H1 (cell line): ENCODE results near the gene LSM7. TPM values are rescaled to one million over a fixed set of nuclear protein-coding genes. Genes with fewer than 3 reads are reported as not detected.
A peak's percentile ranks its signal among the peaks of the same experiment; 100 is the strongest.

Source experiments
- BACH1 ChIP-seq: IDR thresholded peaks from 2 replicates; pipeline ENCODE4 v1.6.1; 2012; ENCODE audit warnings: low read length, improper control_type of control experiment
- CHD1 ChIP-seq: IDR thresholded peaks from 2 replicates; pipeline ENCODE4 v1.6.1; 2012; ENCODE audit warnings: low read depth, low read length, improper control_type of control experiment
- CREB1 ChIP-seq: IDR thresholded peaks from 2 replicates; pipeline ENCODE4 v1.6.1; 2012; ENCODE audit warnings: inconsistent platforms
- JUND ChIP-seq: IDR thresholded peaks from 2 replicates; pipeline ENCODE4 v1.6.1; 2011; ENCODE audit warnings: mild to moderate bottlenecking, improper control_type of control experiment, low read length
- MAFK ChIP-seq: IDR thresholded peaks from 2 replicates; pipeline ENCODE4 v1.6.1; 2012; ENCODE audit warnings: low read depth, mild to moderate bottlenecking, improper control_type of control experiment, low read length
- NANOG ChIP-seq: IDR thresholded peaks from 2 replicates; pipeline ENCODE4 v1.6.1; 2011; ENCODE audit warnings: low read length, low read depth, mild to moderate bottlenecking, inconsistent platforms; ENCODE audit not compliant: insufficient read depth, poor library complexity, severe bottlenecking
- NRF1 ChIP-seq: IDR thresholded peaks from 2 replicates; pipeline ENCODE4 v1.6.1; 2011; ENCODE audit warnings: mild to moderate bottlenecking, low read depth, low read length, improper control_type of control experiment
- POLR2A ChIP-seq, 2 experiments: IDR thresholded peaks; 1 replicate in 1 of 2; 2 replicates in 1 of 2; pipeline ENCODE4 v1.6.1; 2011; ENCODE audit warnings: low read depth in 2 of 2, low read length in 2 of 2, mild to moderate bottlenecking in 2 of 2; ENCODE audit errors: control extremely low read depth in 1 of 2
- SIN3A ChIP-seq, 2 experiments: IDR thresholded peaks in 1 of 2; conservative IDR thresholded peaks in 1 of 2; 2 replicates each; pipeline ENCODE4 v1.6.1; 2011 to 2012; ENCODE audit warnings: low read length in 2 of 2, improper control_type of control experiment in 1 of 2, low read depth in 1 of 2, mild to moderate bottlenecking in 1 of 2
- TCF12 ChIP-seq: IDR thresholded peaks from 2 replicates; pipeline ENCODE4 v1.6.1; 2011; ENCODE audit warnings: low read depth, mild to moderate bottlenecking, low read length
- ZNF274 ChIP-seq: IDR thresholded peaks from 2 replicates; pipeline ENCODE4 v1.7.0; 2012; ENCODE audit warnings: low read length, borderline replicate concordance; ENCODE audit errors: extremely low read depth
- polyA plus RNA-seq, 7 experiments: library from polyadenylated mRNA; depleted of rRNA in 3 of 7; stranded (reverse) in 5 of 7; unstranded in 2 of 7; fragments of >200 nt in 5 of 7; fragments of 200-250 nt in 2 of 7; gene quantifications; 1 replicate in 5 of 7; 2 replicates in 1 of 7; 4 replicates in 1 of 7; pipeline versions ENCODE4 v1.2.1 to v1.2.3, GENCODE V29; 2011 to 2013; ENCODE audit warnings: missing spikeins in 2 of 7, mixed read lengths in 2 of 7
- total RNA-seq: library from RNA; stranded (reverse); fragmentation: NEBNext Ultra II Directional; extraction: Animal tissue kit (Norgen Biotek cat#: 25700); gene quantifications from 2 replicates; pipeline ENCODE4 v1.2.1, GENCODE V29; 2021

Gene LSM7
- total and polyA plus RNA-seq, 2 of the 8 experiments (the other 6 are each of a cell fraction or from before 2014, with no cell fraction given): 228 to 1,335 TPM

DNA sequence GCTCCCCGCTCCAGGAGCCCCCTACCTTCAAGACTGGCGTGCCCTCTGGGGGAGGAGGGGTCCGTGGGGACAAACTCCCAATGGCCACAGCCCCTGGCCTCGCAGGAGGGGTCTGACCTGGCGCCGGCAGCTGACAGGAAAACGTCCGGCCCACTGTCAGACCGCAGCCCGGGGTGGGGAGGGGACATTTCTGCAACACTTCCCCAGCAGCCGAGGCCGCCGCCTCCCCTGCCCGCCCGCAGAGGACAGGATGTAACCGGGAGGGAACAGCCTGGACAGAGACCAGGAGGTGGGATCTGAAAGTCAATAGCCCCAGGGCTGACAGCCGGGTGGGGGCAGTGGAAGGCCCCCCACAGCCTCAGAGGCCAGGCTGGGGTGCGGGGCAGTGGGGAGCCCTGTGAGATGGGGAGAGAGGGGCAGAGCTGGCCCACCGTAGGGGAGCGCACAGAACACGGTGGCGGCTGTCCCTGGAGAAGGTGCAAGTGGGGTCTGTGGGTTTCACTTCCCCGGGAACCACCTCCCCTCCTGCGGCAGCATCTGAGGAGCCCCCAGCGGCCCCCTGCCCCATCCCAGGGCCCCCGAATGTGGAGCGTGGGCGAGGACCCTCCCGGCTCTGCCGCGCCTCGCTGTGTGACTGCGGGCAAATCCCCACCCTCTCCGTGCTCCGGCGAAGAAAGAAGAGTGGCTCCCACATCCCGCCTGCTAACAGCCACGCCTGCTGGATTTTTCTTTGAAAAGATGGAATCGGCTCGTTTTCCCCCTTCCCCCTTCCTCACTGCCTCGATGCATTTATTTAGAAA lies 46.1 kb downstream of the LSM7 start, which contains the start of gene PEAK3 (continued):
- no peak for TF ChIP-seq NANOG
- TF ChIP-seq CHD1: no peak
- TF ChIP-seq ZNF274: no peak
- TF ChIP-seq MAFK: no peak
- TF ChIP-seq BACH1: no peak
- TF ChIP-seq CREB1: no peak
- TF ChIP-seq NRF1: no peak
- no peak for TF ChIP-seq TCF12
- TF ChIP-seq POLR2A (IDR thresholded peaks at IDR 0.05; ENCODE audit: control extremely low read depth in 1 of 2, low read depth in 2 of 2, low read length in 2 of 2): no peak
- 0 out of 4 replicates have a peak, but pooled peaks of 1 of the 2 experiments have one; percentile 23 for TF ChIP-seq SIN3A (conservative IDR thresholded peaks at IDR 0.05 in 1 of 2, IDR thresholded peaks at IDR 0.05 in 1 of 2; ENCODE audit: low read depth in 1 of 2, low read length in 2 of 2)
- TF ChIP-seq JUND: no peak
